HepG2 (cell line): ENCODE measurements around the gene TXN2. TPM values are rescaled to one million over a fixed set of nuclear protein-coding genes. Genes with fewer than 3 reads are reported as not detected.

ENCODE experiments used
- FOXA1 ChIP-seq, 2 experiments: fragments of 450-650 bp in 1 of 2; sonication (generic) in 1 of 2; formaldehyde crosslinking in 1 of 2; IDR thresholded peaks; 2 replicates each; pipeline versions ENCODE4 v1.4.0 to v1.6.1; 2016 to 2020; ENCODE audit warnings: missing genetic modification reagents in 1 of 2
- FOXA3 ChIP-seq: IDR thresholded peaks from 2 replicates; pipeline ENCODE4 v1.6.1; 2016; ENCODE audit warnings: missing genetic modification reagents, missing compliant biosample characterization
- GATAD1 ChIP-seq: IDR thresholded peaks from 2 replicates; pipeline ENCODE4 v1.6.1; 2016; ENCODE audit warnings: missing genetic modification reagents, missing compliant biosample characterization
- GATAD2A ChIP-seq: IDR thresholded peaks from 2 replicates; pipeline ENCODE4 v1.6.1; 2016
- HDAC1 ChIP-seq: sonication (generic); formaldehyde crosslinking; IDR thresholded peaks from 2 replicates; pipeline ENCODE4 v1.5.1; 2020; ENCODE audit warnings: mild to moderate bottlenecking, missing genetic modification reagents
- KDM1A ChIP-seq: IDR thresholded peaks from 2 replicates; pipeline ENCODE4 v1.6.1; 2016; ENCODE audit warnings: missing compliant biosample characterization
- MIER3 ChIP-seq: IDR thresholded peaks from 2 replicates; pipeline ENCODE4 v1.6.1; 2016; ENCODE audit warnings: missing compliant biosample characterization, borderline replicate concordance
- NFATC3 ChIP-seq: sonication (generic); formaldehyde crosslinking; IDR thresholded peaks from 2 replicates; pipeline ENCODE4 v1.5.1; 2020; ENCODE audit warnings: mild to moderate bottlenecking, missing genetic modification reagents
- RARA ChIP-seq: IDR thresholded peaks from 2 replicates; pipeline ENCODE4 v1.6.1; 2016; ENCODE audit warnings: missing genetic modification reagents, missing compliant biosample characterization
- RXRB ChIP-seq: IDR thresholded peaks from 2 replicates; pipeline ENCODE4 v1.6.1; 2016; ENCODE audit warnings: borderline replicate concordance, missing genetic modification reagents, missing compliant biosample characterization
- SALL1 ChIP-seq: sonication (generic); formaldehyde crosslinking; IDR thresholded peaks from 2 replicates; pipeline ENCODE4 v1.8.0; 2022; ENCODE audit warnings: mild to moderate bottlenecking, missing genetic modification reagents
- SAP130 ChIP-seq: IDR thresholded peaks from 2 replicates; pipeline ENCODE4 v1.6.1; 2016; ENCODE audit warnings: low read depth
- XRCC5 ChIP-seq: fragments of 200-400 bp; formaldehyde crosslinking; optimal IDR thresholded peaks from 2 replicates; pipeline ENCODE3; 2017; ENCODE audit warnings: mild to moderate bottlenecking, low read length
- ZNF431 ChIP-seq: sonication (generic); formaldehyde crosslinking; IDR thresholded peaks from 2 replicates; pipeline ENCODE4 v1.9.0; 2022; ENCODE audit warnings: missing genetic modification reagents, low read depth, mild to moderate bottlenecking, borderline replicate concordance
- ZNF7 ChIP-seq: IDR thresholded peaks from 2 replicates; pipeline ENCODE4 v1.6.1; 2016; ENCODE audit warnings: missing biosample characterization, missing genetic modification reagents
- polyA plus RNA-seq, 8 experiments: library from polyadenylated mRNA; depleted of rRNA in 3 of 8; stranded (reverse) in 7 of 8; unstranded in 1 of 8; fragments of >200 nt; fragmentation: Illumina TruSeq in 4 of 8; extraction: Trizol in 4 of 8; gene quantifications; 2 replicates each; pipeline versions ENCODE4 v1.2.1 to v1.2.3, GENCODE V29; 2011 to 2016; ENCODE audit warnings: low read depth in 4 of 8, missing spikeins in 1 of 8, mixed read lengths in 1 of 8; ENCODE audit not compliant: insufficient read depth in 1 of 8
- total RNA-seq, 5 experiments: library from RNA; depleted of rRNA; stranded (reverse); fragments of >200 nt; fragmentation: Illumina TruSeq; extraction: Trizol; gene quantifications; 2 replicates each; pipeline ENCODE4 v1.2.3, GENCODE V29; 2016; ENCODE audit warnings: low read depth in 1 of 5
- TF ChIP-seq, protein P1 (sequence below), 2 experiments: sonication (generic) in 1 of 2; formaldehyde crosslinking in 1 of 2; IDR thresholded peaks; 2 replicates each; pipeline versions ENCODE4 v1.4.0 to v1.6.1; 2018 to 2020; ENCODE audit warnings: missing genetic modification reagents in 2 of 2, borderline replicate concordance in 1 of 2, low read depth in 1 of 2, mild to moderate bottlenecking in 1 of 2, missing biosample characterization in 1 of 2
- TF ChIP-seq, protein P2 (sequence below): sonication (generic); formaldehyde crosslinking; IDR thresholded peaks from 2 replicates; pipeline ENCODE4 v1.5.1; 2020; ENCODE audit warnings: mild to moderate bottlenecking, missing genetic modification reagents, moderate library complexity
- TF ChIP-seq, protein P3 (sequence below): sonication (generic); formaldehyde crosslinking; IDR thresholded peaks from 2 replicates; pipeline ENCODE4 v1.5.1; 2020; ENCODE audit warnings: mild to moderate bottlenecking, missing genetic modification reagents, borderline replicate concordance
- TF ChIP-seq, protein P4 (sequence below): sonication (generic); formaldehyde crosslinking; conservative IDR thresholded peaks from 2 replicates; pipeline ENCODE4 v1.4.0; 2020; ENCODE audit warnings: mild to moderate bottlenecking, missing genetic modification reagents, moderate library complexity

TXN2 gene
- total and polyA plus RNA-seq, 2 of the 13 experiments (the other 11 are each of a cell fraction or from before 2014, with no cell fraction given), result 41.4 to 109 TPM

DNA sequence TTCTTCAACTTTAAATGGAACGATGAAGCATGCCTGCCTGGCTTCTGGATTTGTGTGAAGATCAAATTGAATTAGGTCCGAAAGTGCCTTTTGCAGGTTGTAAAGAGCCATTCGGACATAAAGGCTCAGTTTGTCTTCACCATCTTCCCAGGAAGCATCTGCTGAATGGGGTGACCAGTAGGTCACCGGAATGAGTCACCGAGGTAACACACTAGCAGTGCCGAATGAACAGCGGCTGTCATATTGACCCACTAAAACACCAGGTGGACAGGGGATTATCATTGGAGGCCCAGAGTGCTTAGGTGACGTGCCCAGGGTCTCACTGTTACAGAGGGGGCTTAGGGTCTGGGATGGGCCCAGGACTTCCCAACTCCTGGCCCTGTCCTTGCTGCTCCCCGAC is 50.6 kb downstream of the TXN2 start (continued):
- TF ChIP-seq GATAD1 (CRISPR knock-in tag) (0 out of 2 replicates have a peak, but pooled peaks have one; percentile 37), MIER3 (0 out of 2 replicates have a peak, but pooled peaks have one; percentile 37), RARA (CRISPR knock-in tag) (peak; percentile 94), GATAD2A (CRISPR knock-in tag) (peak; percentile 53; the same call in 1 of the 2 replicates), FOXA1 (IDR thresholded peaks at IDR 0.05) (no peak), FOXA1 (CRISPR knock-in tag; IDR thresholded peaks at IDR 0.05) (peak; percentile 38; the same call in 1 of the 2 replicates), RXRB (CRISPR knock-in tag) (peak; percentile 71; the same call in 1 of the 2 replicates), HDAC1 (CRISPR knock-in tag) (0 out of 2 replicates have a peak, but pooled peaks have one; percentile 31), SAP130 (CRISPR knock-in tag) (peak; percentile 63), FOXA3 (CRISPR knock-in tag) (peak; percentile 52), XRCC5 (peak; percentile 52), ZNF7 (no peak), KDM1A (CRISPR knock-in tag) (0 out of 2 replicates have a peak, but pooled peaks have one; percentile 42), SALL1 (CRISPR knock-in tag) (peak; percentile 13; the same call in 1 of the 2 replicates), NFATC3 (CRISPR knock-in tag) (no peak), ZNF431 (0 out of 2 replicates have a peak, but pooled peaks have one; percentile 32)
- TF ChIP-seq, protein P1, sequence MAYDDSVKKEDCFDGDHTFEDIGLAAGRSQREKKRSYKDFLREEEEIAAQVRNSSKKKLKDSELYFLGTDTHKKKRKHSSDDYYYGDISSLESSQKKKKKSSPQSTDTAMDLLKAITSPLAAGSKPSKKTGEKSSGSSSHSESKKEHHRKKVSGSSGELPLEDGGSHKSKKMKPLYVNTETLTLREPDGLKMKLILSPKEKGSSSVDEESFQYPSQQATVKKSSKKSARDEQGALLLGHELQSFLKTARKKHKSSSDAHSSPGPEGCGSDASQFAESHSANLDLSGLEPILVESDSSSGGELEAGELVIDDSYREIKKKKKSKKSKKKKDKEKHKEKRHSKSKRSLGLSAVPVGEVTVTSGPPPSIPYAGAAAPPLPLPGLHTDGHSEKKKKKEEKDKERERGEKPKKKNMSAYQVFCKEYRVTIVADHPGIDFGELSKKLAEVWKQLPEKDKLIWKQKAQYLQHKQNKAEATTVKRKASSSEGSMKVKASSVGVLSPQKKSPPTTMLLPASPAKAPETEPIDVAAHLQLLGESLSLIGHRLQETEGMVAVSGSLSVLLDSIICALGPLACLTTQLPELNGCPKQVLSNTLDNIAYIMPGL (CRISPR knock-in tag; IDR thresholded peaks at IDR 0.05; ENCODE audit: borderline replicate concordance in 1 of 2, low read depth in 1 of 2), result 0 out of 4 replicates have a peak, but pooled peaks of 1 of the 2 experiments have one; percentile 21
- TF ChIP-seq, protein P2, sequence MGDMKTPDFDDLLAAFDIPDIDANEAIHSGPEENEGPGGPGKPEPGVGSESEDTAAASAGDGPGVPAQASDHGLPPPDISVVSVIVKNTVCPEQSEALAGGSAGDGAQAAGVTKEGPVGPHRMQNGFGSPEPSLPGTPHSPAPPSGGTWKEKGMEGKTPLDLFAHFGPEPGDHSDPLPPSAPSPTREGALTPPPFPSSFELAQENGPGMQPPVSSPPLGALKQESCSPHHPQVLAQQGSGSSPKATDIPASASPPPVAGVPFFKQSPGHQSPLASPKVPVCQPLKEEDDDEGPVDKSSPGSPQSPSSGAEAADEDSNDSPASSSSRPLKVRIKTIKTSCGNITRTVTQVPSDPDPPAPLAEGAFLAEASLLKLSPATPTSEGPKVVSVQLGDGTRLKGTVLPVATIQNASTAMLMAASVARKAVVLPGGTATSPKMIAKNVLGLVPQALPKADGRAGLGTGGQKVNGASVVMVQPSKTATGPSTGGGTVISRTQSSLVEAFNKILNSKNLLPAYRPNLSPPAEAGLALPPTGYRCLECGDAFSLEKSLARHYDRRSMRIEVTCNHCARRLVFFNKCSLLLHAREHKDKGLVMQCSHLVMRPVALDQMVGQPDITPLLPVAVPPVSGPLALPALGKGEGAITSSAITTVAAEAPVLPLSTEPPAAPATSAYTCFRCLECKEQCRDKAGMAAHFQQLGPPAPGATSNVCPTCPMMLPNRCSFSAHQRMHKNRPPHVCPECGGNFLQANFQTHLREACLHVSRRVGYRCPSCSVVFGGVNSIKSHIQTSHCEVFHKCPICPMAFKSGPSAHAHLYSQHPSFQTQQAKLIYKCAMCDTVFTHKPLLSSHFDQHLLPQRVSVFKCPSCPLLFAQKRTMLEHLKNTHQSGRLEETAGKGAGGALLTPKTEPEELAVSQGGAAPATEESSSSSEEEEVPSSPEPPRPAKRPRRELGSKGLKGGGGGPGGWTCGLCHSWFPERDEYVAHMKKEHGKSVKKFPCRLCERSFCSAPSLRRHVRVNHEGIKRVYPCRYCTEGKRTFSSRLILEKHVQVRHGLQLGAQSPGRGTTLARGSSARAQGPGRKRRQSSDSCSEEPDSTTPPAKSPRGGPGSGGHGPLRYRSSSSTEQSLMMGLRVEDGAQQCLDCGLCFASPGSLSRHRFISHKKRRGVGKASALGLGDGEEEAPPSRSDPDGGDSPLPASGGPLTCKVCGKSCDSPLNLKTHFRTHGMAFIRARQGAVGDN (CRISPR knock-in tag), result peak; percentile 61
- TF ChIP-seq, protein P3, sequence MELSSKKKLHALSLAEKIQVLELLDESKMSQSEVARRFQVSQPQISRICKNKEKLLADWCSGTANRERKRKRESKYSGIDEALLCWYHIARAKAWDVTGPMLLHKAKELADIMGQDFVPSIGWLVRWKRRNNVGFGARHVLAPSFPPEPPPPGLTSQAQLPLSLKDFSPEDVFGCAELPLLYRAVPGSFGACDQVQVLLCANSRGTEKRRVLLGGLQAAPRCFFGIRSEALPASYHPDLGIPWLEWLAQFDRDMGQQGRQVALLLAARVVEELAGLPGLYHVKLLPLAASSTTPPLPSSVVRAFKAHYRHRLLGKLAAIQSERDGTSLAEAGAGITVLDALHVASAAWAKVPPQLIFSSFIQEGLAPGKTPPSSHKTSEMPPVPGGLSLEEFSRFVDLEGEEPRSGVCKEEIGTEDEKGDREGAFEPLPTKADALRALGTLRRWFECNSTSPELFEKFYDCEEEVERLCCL (CRISPR knock-in tag), result no peak
- TF ChIP-seq, protein P4, sequence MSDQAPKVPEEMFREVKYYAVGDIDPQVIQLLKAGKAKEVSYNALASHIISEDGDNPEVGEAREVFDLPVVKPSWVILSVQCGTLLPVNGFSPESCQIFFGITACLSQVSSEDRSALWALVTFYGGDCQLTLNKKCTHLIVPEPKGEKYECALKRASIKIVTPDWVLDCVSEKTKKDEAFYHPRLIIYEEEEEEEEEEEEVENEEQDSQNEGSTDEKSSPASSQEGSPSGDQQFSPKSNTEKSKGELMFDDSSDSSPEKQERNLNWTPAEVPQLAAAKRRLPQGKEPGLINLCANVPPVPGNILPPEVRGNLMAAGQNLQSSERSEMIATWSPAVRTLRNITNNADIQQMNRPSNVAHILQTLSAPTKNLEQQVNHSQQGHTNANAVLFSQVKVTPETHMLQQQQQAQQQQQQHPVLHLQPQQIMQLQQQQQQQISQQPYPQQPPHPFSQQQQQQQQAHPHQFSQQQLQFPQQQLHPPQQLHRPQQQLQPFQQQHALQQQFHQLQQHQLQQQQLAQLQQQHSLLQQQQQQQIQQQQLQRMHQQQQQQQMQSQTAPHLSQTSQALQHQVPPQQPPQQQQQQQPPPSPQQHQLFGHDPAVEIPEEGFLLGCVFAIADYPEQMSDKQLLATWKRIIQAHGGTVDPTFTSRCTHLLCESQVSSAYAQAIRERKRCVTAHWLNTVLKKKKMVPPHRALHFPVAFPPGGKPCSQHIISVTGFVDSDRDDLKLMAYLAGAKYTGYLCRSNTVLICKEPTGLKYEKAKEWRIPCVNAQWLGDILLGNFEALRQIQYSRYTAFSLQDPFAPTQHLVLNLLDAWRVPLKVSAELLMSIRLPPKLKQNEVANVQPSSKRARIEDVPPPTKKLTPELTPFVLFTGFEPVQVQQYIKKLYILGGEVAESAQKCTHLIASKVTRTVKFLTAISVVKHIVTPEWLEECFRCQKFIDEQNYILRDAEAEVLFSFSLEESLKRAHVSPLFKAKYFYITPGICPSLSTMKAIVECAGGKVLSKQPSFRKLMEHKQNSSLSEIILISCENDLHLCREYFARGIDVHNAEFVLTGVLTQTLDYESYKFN (CRISPR knock-in tag), result peak; percentile 28; the same call in 1 of the 2 replicates
